Hypothalamus (tissue), 51 donors: ENCODE data around the gene EDAR.

Experiments
- DNase-seq, 51 donors: peaks; one replicate each; lab custom pipeline; 2025; lab: John Stamatoyannopoulos, UW

Gene EDAR

GRCh38 chr2:108911807-108912628, 77.0 kb downstream of the EDAR start:
- no peak for DNase-seq

DNA sequence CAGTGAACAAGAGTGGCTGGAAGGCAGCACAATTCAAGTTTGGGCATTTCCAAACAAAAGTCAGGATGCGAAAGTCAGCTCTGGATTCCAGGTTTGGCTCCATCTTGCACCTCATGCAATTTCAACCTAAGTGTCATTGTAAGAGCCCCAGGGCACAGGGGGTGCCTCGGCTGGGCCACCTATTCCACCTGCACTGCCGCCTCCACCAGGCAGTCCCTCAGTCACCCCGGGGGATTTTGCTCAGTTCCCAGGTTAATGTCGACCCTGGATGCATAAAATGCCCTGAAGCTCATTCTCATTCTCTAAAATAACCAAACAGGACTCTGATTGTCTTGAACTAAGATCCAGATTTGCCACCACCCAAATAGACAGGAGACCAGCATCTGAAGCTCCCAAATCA, 77.6 kb downstream of the EDAR start:
- no peak for DNase-seq

DNA sequence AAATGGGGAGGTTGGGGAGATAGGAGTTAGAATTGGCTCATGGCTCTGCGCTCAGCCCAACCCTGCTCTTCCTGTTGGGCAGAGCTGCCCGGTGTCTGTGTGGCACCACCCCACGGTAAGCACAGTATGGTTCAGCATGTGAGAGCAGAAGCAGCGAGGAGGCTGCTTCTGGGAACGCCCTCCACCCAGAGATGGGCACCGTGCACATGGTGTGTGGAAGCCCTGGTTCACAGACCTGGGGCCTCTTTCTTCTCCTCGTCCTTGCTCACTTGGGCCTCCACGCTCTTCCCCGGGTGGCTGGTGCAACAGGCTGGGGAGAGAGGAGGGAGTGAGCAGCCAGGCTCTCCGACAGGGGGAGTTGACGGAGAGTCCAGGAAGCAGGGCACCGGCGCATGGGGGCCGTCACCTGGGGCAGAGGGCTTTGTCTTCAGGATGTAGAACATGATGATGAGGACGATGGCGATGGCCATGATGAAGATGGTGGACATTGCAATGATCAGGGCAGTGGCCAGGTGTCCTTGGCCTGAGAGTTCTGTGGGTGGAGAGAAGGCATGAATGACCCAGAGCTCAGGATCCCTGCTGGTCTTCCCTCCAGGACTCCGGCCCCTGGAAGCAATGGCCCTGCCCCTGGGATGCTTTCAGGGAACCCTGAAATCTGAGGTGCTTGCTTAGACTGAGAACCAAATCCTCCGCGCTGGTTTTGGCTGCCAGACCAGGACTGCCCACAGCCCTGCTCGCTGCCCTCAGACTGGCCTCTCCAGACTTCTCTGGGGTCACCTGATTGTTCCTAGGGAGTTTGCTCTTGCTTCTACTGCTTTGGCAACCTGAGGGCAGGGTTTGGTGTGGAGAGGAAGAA, 78.3 kb downstream of the EDAR start:
- DNase-seq, result no peak

DNA sequence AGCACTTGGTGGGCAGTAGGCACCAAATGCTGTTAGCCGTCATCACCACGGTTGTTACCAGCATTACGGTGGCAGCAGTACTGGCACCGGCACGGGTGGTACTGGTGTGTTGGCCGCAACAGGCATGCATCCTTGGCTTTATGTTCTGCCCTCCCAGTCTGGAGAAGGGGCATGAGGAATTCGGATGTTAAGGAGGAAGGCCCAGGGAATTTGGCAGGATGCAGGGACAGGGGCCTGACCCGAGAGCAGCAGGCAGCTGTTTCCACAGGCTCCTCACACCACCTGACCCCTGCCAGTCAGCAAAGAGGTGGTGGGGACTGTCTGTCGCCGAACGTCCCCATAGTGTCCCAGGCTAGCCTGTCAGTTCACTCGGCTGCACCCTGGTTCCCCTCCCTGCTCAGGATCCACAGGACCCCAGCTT, 79.0 kb downstream of the EDAR start:
- no peak for DNase-seq

- DNase-seq, result no peak
Observed at GRCh38 chr2:108909275-108909823, 79.7 kb downstream of the EDAR start.

GRCh38 chr2:108908713-108909070, 80.3 kb downstream of the EDAR start:
- DNase-seq, result no peak

- no peak for DNase-seq
Observed at GRCh38 chr2:108907822-108908712, 81.0 kb downstream of the EDAR start.

GRCh38 chr2:108906403-108907077, 82.5 kb downstream of the EDAR start:
- no peak for DNase-seq

DNA sequence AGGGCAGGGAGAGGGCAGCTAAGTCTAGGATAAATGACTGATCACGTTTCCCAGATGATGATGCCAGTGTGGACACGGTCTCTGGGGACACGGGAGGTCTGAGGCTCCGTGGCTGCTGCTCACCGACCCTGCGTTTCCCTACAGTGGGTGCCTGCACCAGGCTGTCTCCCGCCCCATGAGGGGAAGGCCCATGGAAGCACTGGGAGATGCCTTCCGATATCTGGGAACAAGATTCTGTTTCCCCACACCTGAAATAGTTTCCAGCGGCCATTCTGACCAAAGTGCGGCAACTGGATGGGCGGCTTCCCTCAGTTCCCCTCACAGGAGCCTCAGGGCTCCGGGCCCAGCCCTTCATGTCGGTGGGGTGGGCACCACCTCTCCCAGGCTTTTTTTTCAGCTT, 83.1 kb downstream of the EDAR start:
- DNase-seq, result no peak

GRCh38 chr2:108905176-108905575, 83.8 kb downstream of the EDAR start:
- no peak for DNase-seq

DNA sequence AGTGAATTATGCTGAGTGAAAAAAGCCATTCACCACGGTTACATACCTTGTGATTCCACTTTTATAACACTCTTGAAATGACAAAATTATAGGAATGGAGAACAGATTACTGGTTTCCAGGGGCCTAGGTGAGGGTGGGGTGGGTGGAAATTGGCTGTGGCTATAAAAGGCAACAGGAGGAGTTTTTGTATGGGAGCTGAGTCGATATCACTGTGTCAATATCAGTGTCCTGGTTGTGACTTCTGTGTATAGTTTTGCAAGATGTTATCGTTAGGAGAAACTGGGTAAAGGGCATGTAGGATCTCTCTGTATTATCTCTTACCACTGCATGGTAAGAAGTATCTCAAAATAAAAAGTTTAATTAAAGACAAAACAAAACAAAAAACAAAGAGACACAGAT, 84.3 kb downstream of the EDAR start:
- no peak for DNase-seq

DNA sequence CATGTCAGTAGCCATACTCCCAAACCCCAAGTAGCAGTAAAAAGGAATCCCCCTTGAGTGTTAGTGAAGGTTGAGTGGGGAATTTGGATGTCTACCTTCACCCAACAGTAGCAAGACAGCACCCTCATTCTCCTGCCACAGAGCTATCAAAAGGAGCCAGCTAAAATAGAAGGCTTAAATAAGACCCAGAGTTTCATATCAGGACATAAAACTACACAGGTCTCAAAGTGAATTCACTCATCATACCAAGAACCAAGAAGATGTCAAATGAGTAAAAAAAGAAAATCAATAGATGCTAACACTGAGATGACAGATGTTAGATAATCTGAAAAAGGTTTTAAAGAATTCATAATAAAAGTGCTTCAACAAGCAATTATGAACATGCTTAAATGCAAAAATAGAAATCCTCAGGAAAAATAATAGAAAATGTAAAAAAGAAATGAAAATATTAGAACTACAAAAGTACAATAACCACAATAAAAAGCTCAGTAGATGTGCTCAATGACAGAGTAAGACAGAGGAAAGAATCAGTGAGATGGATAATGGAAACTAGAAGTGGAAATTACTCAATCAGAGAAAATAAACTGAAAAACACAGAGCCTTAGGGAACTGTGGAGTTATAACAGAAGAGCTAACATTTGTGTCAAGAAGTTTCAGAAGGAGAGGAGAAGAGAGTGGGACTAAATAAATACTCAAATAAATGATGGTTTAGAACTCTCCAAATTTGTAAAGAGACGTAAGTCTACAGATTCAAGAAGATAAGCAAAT, 90.5 kb downstream of the EDAR start:
- no peak for DNase-seq

DNA sequence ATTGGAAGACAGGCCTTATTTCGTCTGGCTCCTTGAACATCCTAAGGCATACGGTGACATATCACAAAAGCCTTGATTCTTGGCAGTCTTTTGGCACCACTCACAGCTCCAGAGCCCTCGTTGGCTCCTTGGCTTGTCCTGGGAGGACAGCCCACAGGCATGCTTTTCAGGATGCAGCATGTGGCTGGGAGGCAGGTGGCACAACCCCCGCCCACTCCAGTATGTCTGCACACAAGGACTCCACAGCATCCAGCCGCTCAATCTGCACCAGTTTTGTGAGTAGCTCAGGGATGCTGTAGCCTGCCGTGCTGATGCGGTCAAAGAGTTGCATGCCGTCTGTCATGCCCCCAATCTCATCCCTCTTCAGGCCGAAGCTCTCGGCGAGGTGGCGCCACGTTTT, 92.3 kb downstream of the EDAR start:
- no peak for DNase-seq

- no peak for DNase-seq
Observed at GRCh38 chr2:108895188-108895587, 93.8 kb downstream of the EDAR start.

DNA sequence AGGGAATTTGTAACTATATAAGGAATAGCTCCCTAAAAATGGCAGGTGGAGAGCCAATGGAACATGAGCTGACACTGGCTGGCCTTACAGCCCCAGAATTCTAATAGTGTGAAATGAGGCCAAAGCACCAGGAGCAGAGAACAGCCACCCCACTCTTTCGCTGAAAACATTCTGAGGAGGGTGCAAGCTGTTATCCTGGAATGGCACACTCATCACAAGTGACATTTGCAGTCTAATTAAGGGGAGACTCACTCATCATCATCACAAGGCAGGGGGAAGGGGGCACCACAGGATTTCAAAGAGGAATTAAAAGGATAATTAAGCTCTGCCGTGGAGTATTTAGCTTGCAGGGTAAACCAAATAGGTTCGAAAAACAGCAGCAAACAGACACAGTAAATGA, 94.3 kb downstream of the EDAR start:
- no peak for DNase-seq

GRCh38 chr2:108893277-108893676, 95.7 kb downstream of the EDAR start:
- no peak for DNase-seq

GRCh38 chr2:108889907-108890306, 99.1 kb downstream of the EDAR start:
- no peak for DNase-seq

DNA sequence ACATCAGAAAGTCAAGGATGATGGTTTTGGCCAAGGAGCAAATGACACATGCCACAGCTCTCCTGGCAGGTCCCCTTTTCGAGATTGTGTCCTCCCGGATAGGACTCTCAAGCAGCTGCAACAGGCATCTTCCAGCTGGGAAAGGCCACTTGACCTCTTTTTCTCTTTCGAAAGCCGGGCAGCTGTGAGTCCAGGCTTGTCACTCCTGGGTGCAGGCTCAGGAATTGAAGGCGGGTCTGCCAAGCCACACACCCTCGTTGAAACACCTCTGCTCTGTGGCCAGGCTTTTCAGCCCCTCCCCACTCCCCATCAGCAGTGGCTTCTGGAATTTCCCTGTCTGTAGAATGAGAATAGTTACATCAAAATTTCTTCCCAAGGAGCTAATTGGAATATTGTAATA, 104.4 kb downstream of the EDAR start:
- DNase-seq, result no peak

GRCh38 chr2:108878276-108878675, 110.7 kb downstream of the EDAR start:
- no peak for DNase-seq
